GM12878 (cell line): ENCODE measurements around the gene NGF. TPM values are rescaled to one million over a fixed set of nuclear protein-coding genes. Genes with fewer than 3 reads are reported as not detected.

Experiments used
- ATAC-seq: fragments of 200-7000 bp; cut with Tn5 transposase; 3 replicates; pipeline ENCODE4 v1.9.1; 2020; ENCODE audit warnings: mild to moderate bottlenecking, moderate library complexity
- BruUV-seq: library from RNA; stranded (reverse); fragments of 400-500 nt; replicated peaks from 2 replicates; lab custom pipeline; 2021; lab: Mats Ljungman, UMichigan
- CTCF ChIA-PET: fragments of 300-600 bp; sonication (Branson Sonifier 250); formaldehyde crosslinking; extraction: SDS; loops from one replicate; lab custom pipeline; 2021; ENCODE audit warnings: inconsistent platforms; lab: Yijun Ruan, JAX
- POLR2A ChIA-PET: fragments of 350-600 bp; formaldehyde crosslinking; extraction: SDS; loops from one replicate; lab custom pipeline; 2021; ENCODE audit warnings: inconsistent platforms; lab: Charles Lee
- RAD21 ChIA-PET: fragments of 300-600 bp; sonication (Branson Sonifier 250); formaldehyde crosslinking; loops from one replicate; lab custom pipeline; 2023; ENCODE audit warnings: antibody characterized with exemption; ENCODE audit not compliant: unreplicated experiment; lab: Charles Lee
- SMC1A ChIA-PET: fragments of 300-600 bp; sonication (Branson Sonifier 250); formaldehyde crosslinking; loops from one replicate; lab custom pipeline; 2023; ENCODE audit not compliant: unreplicated experiment, uncharacterized antibody; lab: Charles Lee
- DNase-seq: peaks from one replicate; pipeline ENCODE4 v3.0.0-alpha.2; 2011; ENCODE audit warnings: low read depth, low spot score
- FAIRE-seq: peaks from 3 replicates; lab custom pipeline; 2011; peaks lifted over from hg19 to GRCh38; lab: Jason Lieb, UNC
- H2AFZ ChIP-seq: 2 replicates; pipeline ENCODE4 v1.6.0; 2011; ENCODE audit warnings: low read depth, low read length, control low read depth; ENCODE audit not compliant: control insufficient read depth
- H3K27ac ChIP-seq: 2 replicates; pipeline ENCODE4 v1.5.1; 2011; ENCODE audit warnings: control low read depth; ENCODE audit not compliant: control insufficient read depth, insufficient read depth
- H3K27me3 ChIP-seq, 2 experiments: replicated peaks in 1 of 2; 2 replicates each; pipeline versions ENCODE4 v1.6.0 to v1.6.1; 2011; ENCODE audit warnings: low read length in 1 of 2; ENCODE audit not compliant: control insufficient read depth in 2 of 2, insufficient read depth in 2 of 2
- H3K36me3 ChIP-seq, 2 experiments: 2 replicates each; pipeline ENCODE4 v1.5.1; 2011; ENCODE audit warnings: low read length in 1 of 2; ENCODE audit not compliant: control insufficient read depth in 2 of 2, insufficient read depth in 2 of 2
- H3K4me1 ChIP-seq: 2 replicates; pipeline ENCODE4 v1.6.1; 2011; ENCODE audit warnings: mild to moderate bottlenecking, low read length, moderate library complexity, mixed read lengths; ENCODE audit not compliant: control insufficient read depth, insufficient read depth
- H3K4me2 ChIP-seq: 2 replicates; pipeline ENCODE4 v1.6.0; 2011; ENCODE audit warnings: control low read depth; ENCODE audit not compliant: control insufficient read depth, insufficient read depth
- H3K4me3 ChIP-seq: fragments of 200-600 bp; sonication (generic); 2 replicates; pipeline ENCODE4 v1.5.1; 2016
- H3K79me2 ChIP-seq: 2 replicates; pipeline ENCODE4 v1.6.0; 2011; ENCODE audit warnings: low read length; ENCODE audit not compliant: control insufficient read depth, insufficient read depth
- H3K9ac ChIP-seq: 2 replicates; pipeline ENCODE4 v1.8.0; 2011; ENCODE audit warnings: low read length, control low read depth, mixed read lengths; ENCODE audit not compliant: control insufficient read depth, insufficient read depth
- H3K9me3 ChIP-seq: replicated peaks from 3 replicates; pipeline ENCODE4 v1.5.1; 2011; ENCODE audit warnings: mild to moderate bottlenecking, low read length; ENCODE audit not compliant: control insufficient read depth, insufficient read depth
- H4K20me1 ChIP-seq: 2 replicates; pipeline ENCODE4 v1.6.0; 2011; ENCODE audit not compliant: control insufficient read depth, insufficient read depth
- CBX3 ChIP-seq: fragments of 200-600 bp; sonication (generic); IDR thresholded peaks from 2 replicates; pipeline ENCODE4 v1.6.1; 2016; ENCODE audit warnings: low read depth, borderline replicate concordance
- EED ChIP-seq: sonication (generic); IDR thresholded peaks from 2 replicates; pipeline ENCODE4 v1.6.1; 2016; ENCODE audit warnings: antibody characterized with exemption, low read depth
- GATAD2B ChIP-seq: fragments of 450-650 bp; conservative IDR thresholded peaks from 2 replicates; pipeline ENCODE4 v1.6.1; 2017; ENCODE audit warnings: low read depth, mild to moderate bottlenecking, moderate library complexity
- HDAC2 ChIP-seq: fragments of 200-600 bp; sonication (generic); IDR thresholded peaks from 2 replicates; pipeline ENCODE4 v1.6.1; 2017
- JUNB ChIP-seq: IDR thresholded peaks from 2 replicates; pipeline ENCODE4 v1.6.1; 2016; ENCODE audit warnings: antibody characterized with exemption, mild to moderate bottlenecking
- PAX5 ChIP-seq: IDR thresholded peaks from 2 replicates; pipeline ENCODE4 v1.6.1; 2011; ENCODE audit warnings: low read depth, low read length, borderline replicate concordance
- RAD51 ChIP-seq: fragments of 450-650 bp; IDR thresholded peaks from 2 replicates; pipeline ENCODE4 v1.6.1; 2016; ENCODE audit warnings: moderate library complexity, mild to moderate bottlenecking, inconsistent platforms
- RCOR1 ChIP-seq: conservative IDR thresholded peaks from 2 replicates; pipeline ENCODE4 v1.6.1; 2012; ENCODE audit warnings: low read depth, low read length, improper control_type of control experiment
- SUZ12 ChIP-seq: fragments of 200-600 bp; sonication (generic); IDR thresholded peaks from one replicate; pipeline ENCODE4 v1.6.1; 2018; ENCODE audit warnings: antibody characterized with exemption, mild to moderate bottlenecking; ENCODE audit not compliant: unreplicated experiment
- USF1 ChIP-seq: IDR thresholded peaks from 2 replicates; pipeline ENCODE4 v1.6.1; 2011; ENCODE audit warnings: borderline replicate concordance, low read depth, mild to moderate bottlenecking, moderate library complexity, mixed read lengths, low read length; ENCODE audit not compliant: insufficient read depth; ENCODE audit errors: extremely low read length
- USF2 ChIP-seq: IDR thresholded peaks from 2 replicates; pipeline ENCODE4 v1.6.1; 2011; ENCODE audit warnings: low read depth, low read length, improper control_type of control experiment, borderline replicate concordance
- ZNF217 ChIP-seq: fragments of 450-650 bp; IDR thresholded peaks from 2 replicates; pipeline ENCODE4 v1.6.1; 2017; ENCODE audit warnings: antibody characterized with exemption, mild to moderate bottlenecking
- ZNF622 ChIP-seq: fragments of 450-650 bp; IDR thresholded peaks from 2 replicates; pipeline ENCODE4 v1.6.1; 2017; ENCODE audit warnings: mild to moderate bottlenecking, inconsistent platforms
- WGBS: methylation state at CpG from one replicate; pipeline ENCODE4 v1.1.6; 2016; ENCODE audit warnings: low lambda C conversion rate; ENCODE audit not compliant: insufficient replicate concordance, insufficient coverage; ENCODE audit errors: missing lambda C conversion rate; 5-methylcytosine and 5-hydroxymethylcytosine counted together
- in situ Hi-C: fragments of 300-500 bp; cut with MboI; formaldehyde crosslinking; loops from 9 replicates; pipeline ENCODE4 v1.14.3; 2018; ENCODE audit warnings: mixed read lengths
- intact Hi-C: fragments of 100-400 bp; cut with micrococcal nuclease; formaldehyde crosslinking; loops from one replicate; pipeline ENCODE4 v1.14.2; 2022; ENCODE audit not compliant: unreplicated experiment
- polyA plus RNA-seq, 11 experiments: library from polyadenylated mRNA; depleted of rRNA in 4 of 11; unstranded in 6 of 11; stranded (reverse) in 5 of 11; fragments of >200 nt; fragmentation: Nextera tagmentation in 4 of 11; fragmentation: Illumina TruSeq in 1 of 11; extraction: Ambion mirVana in 4 of 11; extraction: Trizol in 1 of 11; gene quantifications; 1 replicate in 1 of 11; 2 replicates in 10 of 11; pipeline versions ENCODE4 v1.2.1 to v1.2.3, GENCODE V29; 2011 to 2016; ENCODE audit warnings: inconsistent platforms in 2 of 11, missing spikeins in 2 of 11, low read depth in 1 of 11
- total RNA-seq, 4 experiments: library from RNA; depleted of rRNA in 3 of 4; stranded (reverse); fragments of >200 nt in 3 of 4; fragmentation: Illumina TruSeq in 1 of 4; extraction: Trizol in 1 of 4; gene quantifications; 2 replicates each; pipeline versions ENCODE4 v1.2.1 to v1.2.3, GENCODE V29; 2013 to 2021

Gene NGF
- total and polyA plus RNA-seq, 10 of the 15 experiments (the other 5 are each of a cell fraction or from before 2014, with no cell fraction given) = not detected

GRCh38 chr1:115266729-115267421 lies 71.2 kb downstream of the NGF start:
- Histone ChIP-seq H4K20me1 (no peaks in the 10 kb centered on the region), H3K27me3 (no peaks in the 10 kb centered on the region), H3K27ac (no peak overlapping the region)
- POLR2A ChIA-PET = no interaction called here
- TF ChIP-seq USF2 = no peak
- TF ChIP-seq SUZ12 = no peak
- no peak for TF ChIP-seq RAD51
- no peak for TF ChIP-seq CBX3
- TF ChIP-seq GATAD2B = no peak
- no peak for TF ChIP-seq EED
- no peak for TF ChIP-seq PAX5
- no peak for TF ChIP-seq ZNF217
- no peak for TF ChIP-seq JUNB
- no peak for TF ChIP-seq USF1
- no peak for TF ChIP-seq HDAC2
- TF ChIP-seq RCOR1 = no peak
- TF ChIP-seq ZNF622 = no peak
- TF ChIP-seq, all 136 proteins: peak for 0
- no peak overlapping the region for H3K4me2 ChIP-seq
- intact Hi-C loops (no loop called here), in situ Hi-C loops (no loop called here)
- ChIA-PET RAD21 (interaction anchor here (0.9 kb wide), 1 partner anchor 128 kb away, joined by 3 read pairs; no protein-coding TSS in a partner anchor), SMC1A (interaction anchor here (0.6 kb wide), 1 partner anchor 63 kb away, joined by 3 read pairs; no protein-coding TSS in a partner anchor), CTCF (no interaction called here)
- H3K36me3 ChIP-seq = no peaks in the 10 kb centered on the region
- WGBS = 38% methylated on average over 10 of the region's 10 CpGs
- no peaks in the 10 kb centered on the region for H3K4me1 ChIP-seq
- no peaks in the 10 kb centered on the region for H3K9me3 ChIP-seq
- no peak for DNase-seq
- H3K9ac ChIP-seq = no peak overlapping the region
- FAIRE-seq = no peak
- no peak overlapping the region for H3K4me3 ChIP-seq
- no peaks in the 10 kb centered on the region for H3K79me2 ChIP-seq
- no peak for ATAC-seq
- no TSS peak for BruUV-seq
- no peak overlapping the region for H2AFZ ChIP-seq
